Measurements from ENCODE around the gene TMEM63B. TPM values are rescaled to one million over a fixed set of nuclear protein-coding genes. Genes with fewer than 3 reads are reported as not detected.

Gene TMEM63B
- total and polyA plus RNA-seq, 4 donors: 49.0 to 94.5 (median 88.3) TPM

GRCh38 chr6:44109212-44109611 is 18.1 kb upstream of the TMEM63B start:
- TF ChIP-seq CTCF (IDR thresholded peaks at IDR 0.05; ENCODE audit: control extremely low read depth, extremely low read depth): no peak
- no peak for DNase-seq
- Histone ChIP-seq H3K27me3 (ENCODE audit: control insufficient read depth in 3 of 3, insufficient read depth in 3 of 3, low read length in 2 of 3) (no peaks in the 10 kb centered on the region), H3K9me3 (ENCODE audit: control insufficient read depth in 4 of 4, insufficient read depth in 3 of 4, low read length in 3 of 4) (peaks cover 0 to 2% (median 0%) of the 10 kb centered on the region in 4 donors), H3K9ac (ENCODE audit: insufficient read depth in 1 of 2, low read length in 2 of 2) (no peak overlapping the region), H3K27ac (ENCODE audit: low read depth in 1 of 2, low read length in 1 of 2) (no peak overlapping the region), H3K36me3 (ENCODE audit: control insufficient read depth in 4 of 4, insufficient read depth in 4 of 4, low read length in 4 of 4) (peaks cover 14 to 36% (median 21%) of the 10 kb centered on the region in 4 donors), H3K4me3 (no peak overlapping the region), H3K4me1 (ENCODE audit: control insufficient read depth in 5 of 5, insufficient read depth in 5 of 5, low read length in 5 of 5) (peaks cover 0 to 18% (median 9%) of the 10 kb centered on the region in 5 donors)
- no peak for ATAC-seq (ENCODE audit: insufficient read depth, low FRiP score)
- 85 to 94% methylated on average over 10 of the region's 10 CpGs for WGBS, 2 donors

GRCh38 chr6:44110005-44110676 is 17.2 kb upstream of the TMEM63B start:
- Histone ChIP-seq H3K27ac (ENCODE audit: low read depth in 1 of 2, low read length in 1 of 2) (peak overlapping the region; percentile 12 to 26), H3K4me3 (no peak overlapping the region), H3K9me3 (ENCODE audit: control insufficient read depth in 4 of 4, insufficient read depth in 3 of 4, low read length in 3 of 4) (peaks cover 0 to 2% (median 0%) of the 10 kb centered on the region in 4 donors), H3K27me3 (ENCODE audit: control insufficient read depth in 3 of 3, insufficient read depth in 3 of 3, low read length in 2 of 3) (no peaks in the 10 kb centered on the region), H3K4me1 (ENCODE audit: control insufficient read depth in 5 of 5, insufficient read depth in 5 of 5, low read length in 5 of 5) (peaks cover 0 to 14% (median 9%) of the 10 kb centered on the region in 5 donors), H3K9ac (ENCODE audit: insufficient read depth in 1 of 2, low read length in 2 of 2) (no peak overlapping the region), H3K36me3 (ENCODE audit: control insufficient read depth in 4 of 4, insufficient read depth in 4 of 4, low read length in 4 of 4) (peaks cover 14 to 36% (median 18%) of the 10 kb centered on the region in 4 donors)
- 79 to 86% methylated on average over 6 of the region's 6 CpGs for WGBS, 2 donors
- no peak for ATAC-seq (ENCODE audit: insufficient read depth, low FRiP score)
- no peak for TF ChIP-seq CTCF (IDR thresholded peaks at IDR 0.05; ENCODE audit: control extremely low read depth, extremely low read depth)
- no peak for DNase-seq

- Histone ChIP-seq H3K4me1 (ENCODE audit: control insufficient read depth in 5 of 5, insufficient read depth in 5 of 5, low read length in 5 of 5) (peaks cover 0 to 13% (median 5%) of the 10 kb centered on the region in 5 donors), H3K9me3 (ENCODE audit: control insufficient read depth in 4 of 4, insufficient read depth in 3 of 4, low read length in 3 of 4) (peaks cover 0 to 2% (median 0%) of the 10 kb centered on the region in 4 donors), H3K4me3 (no peak overlapping the region), H3K27ac (ENCODE audit: low read depth in 1 of 2, low read length in 1 of 2) (no peak overlapping the region), H3K9ac (ENCODE audit: insufficient read depth in 1 of 2, low read length in 2 of 2) (no peak overlapping the region), H3K36me3 (ENCODE audit: control insufficient read depth in 4 of 4, insufficient read depth in 4 of 4, low read length in 4 of 4) (peaks cover 17 to 41% (median 20%) of the 10 kb centered on the region in 4 donors), H3K27me3 (ENCODE audit: control insufficient read depth in 3 of 3, insufficient read depth in 3 of 3, low read length in 2 of 3) (no peaks in the 10 kb centered on the region)
- DNase-seq: no peak
- ATAC-seq (ENCODE audit: insufficient read depth, low FRiP score): no peak
- 93 to 95% methylated on average over 3 of the region's 3 CpGs for WGBS, 2 donors
- no peak for TF ChIP-seq CTCF (IDR thresholded peaks at IDR 0.05; ENCODE audit: control extremely low read depth, extremely low read depth)
These were observed 16.4 kb upstream of the TMEM63B start for GRCh38 chr6:44110966-44111365.
